Ovary (tissue), 3 donors: ENCODE results near the gene ANTXR2.

Experiments
- CTCF ChIP-seq, 3 donors: fragments of 450-650 bp in 2 of 3; fragments of 200-600 bp in 1 of 3; IDR thresholded peaks; one replicate each; pipeline versions ENCODE4 v1.5.1 to v1.8.0; 2016 to 2022; ENCODE audit warnings: antibody characterized with exemption in 3 of 3, mild to moderate bottlenecking in 1 of 3
- EP300 ChIP-seq: sonication (generic); formaldehyde crosslinking; IDR thresholded peaks from one replicate; pipeline ENCODE4 v1.6.1; 2017; ENCODE audit warnings: antibody characterized with exemption
- donor health status: DM: no; HTN: no; CAD: no.

- TF ChIP-seq CTCF (IDR thresholded peaks at IDR 0.05) (no peak), EP300 (no peak)
Observed at GRCh38 chr4:80004319-80004718, 68.7 kb downstream of the ANTXR2 start.
